Measurements from ENCODE around the gene TMEM61.
A peak's percentile ranks its signal among the peaks of the same experiment; 100 is the strongest.
"Not testable (repeated sequence)": the region's sequence is repeated elsewhere in the genome, so short reads cannot be mapped to it uniquely, and the experiment has no call there.

The TMEM61 gene

GRCh38 chr1:54980528-54981241 lies at the start of gene TMEM61:
Gene TMEM61, plus strand, starts transcription at chr1:54980628. Its CDS starts 438 bp downstream, at chr1:54981066.
- no peak for DNase-seq (ENCODE audit: low spot score)

- no peak for DNase-seq (ENCODE audit: low spot score)
Measured at GRCh38 chr1:54931275-54931840, 49.1 kb upstream of the TMEM61 start.

- DNase-seq (ENCODE audit: low spot score): not testable (repeated sequence)
Measured at GRCh38 chr1:54934081-54934480, 46.3 kb upstream of the TMEM61 start.

GRCh38 chr1:54934869-54935268 lies 45.6 kb upstream of the TMEM61 start:
- peak; percentile 82 for DNase-seq (ENCODE audit: low spot score)

GRCh38 chr1:54936791-54937190 lies 43.6 kb upstream of the TMEM61 start:
- DNase-seq (ENCODE audit: low spot score): no peak

- no peak for DNase-seq (ENCODE audit: low spot score)
Measured at GRCh38 chr1:54937469-54937868, 43.0 kb upstream of the TMEM61 start.

GRCh38 chr1:54938955-54939354 lies 41.5 kb upstream of the TMEM61 start:
- not testable (repeated sequence) for DNase-seq (ENCODE audit: low spot score)

- DNase-seq (ENCODE audit: low spot score): peak; percentile 35
Measured at GRCh38 chr1:54940042-54940441, 40.4 kb upstream of the TMEM61 start.

- DNase-seq (ENCODE audit: low spot score): no peak
Measured at GRCh38 chr1:54942976-54943375, 37.5 kb upstream of the TMEM61 start.

GRCh38 chr1:54944610-54945392 lies 35.6 kb upstream of the TMEM61 start:
- peak; percentile 85 for DNase-seq (ENCODE audit: low spot score)

- peak; percentile 1 for DNase-seq (ENCODE audit: low spot score)
Measured at GRCh38 chr1:54945393-54945936, 35.0 kb upstream of the TMEM61 start.

- peak; percentile 0 for DNase-seq (ENCODE audit: low spot score)
Measured at GRCh38 chr1:54947540-54947939, 32.9 kb upstream of the TMEM61 start.

GRCh38 chr1:54949053-54949452 lies 31.4 kb upstream of the TMEM61 start:
- DNase-seq (ENCODE audit: low spot score): no peak

- no peak for DNase-seq (ENCODE audit: low spot score)
Measured at GRCh38 chr1:54950006-54950368, 30.4 kb upstream of the TMEM61 start.

- peak; percentile 87 for DNase-seq (ENCODE audit: low spot score)
Measured at GRCh38 chr1:54950369-54951163, 29.9 kb upstream of the TMEM61 start.

GRCh38 chr1:54951810-54952226 lies 28.6 kb upstream of the TMEM61 start:
- no peak for DNase-seq (ENCODE audit: low spot score)

- DNase-seq (ENCODE audit: low spot score): no peak
Measured at GRCh38 chr1:54952950-54953718, 27.3 kb upstream of the TMEM61 start.

GRCh38 chr1:54953846-54954245 lies 26.6 kb upstream of the TMEM61 start:
- DNase-seq (ENCODE audit: low spot score): no peak

- no peak for DNase-seq (ENCODE audit: low spot score)
Measured at GRCh38 chr1:54955359-54955758, 25.1 kb upstream of the TMEM61 start.

GRCh38 chr1:54956726-54957125 lies 23.7 kb upstream of the TMEM61 start:
- DNase-seq (ENCODE audit: low spot score): no peak

GRCh38 chr1:54959241-54959640 lies 21.2 kb upstream of the TMEM61 start:
- DNase-seq (ENCODE audit: low spot score): no peak
